Astrocyte of the spinal cord (primary cell): ENCODE data around the gene TUBA1A.
"Not testable (repeated sequence)": the region's sequence is repeated elsewhere in the genome, so short reads cannot be mapped to it uniquely, and the experiment has no call there.

Source experiments
- DNase-seq: peaks from one replicate; pipeline ENCODE4 v3.0.0; 2011; ENCODE audit warnings: low read depth, low spot score
- H3K4me3 ChIP-seq: 2 replicates; pipeline ENCODE4 v1.5.1; 2011; ENCODE audit warnings: low read depth, mild to moderate bottlenecking, low read length, moderate library complexity
- in situ Hi-C: cut with HindIII; loops from 2 replicates; pipeline ENCODE4 v1.10.0; 2017; ENCODE audit warnings: low sequenced_read_pairs
- TF ChIP-seq, protein P1 (sequence below): IDR thresholded peaks from 2 replicates; pipeline ENCODE4 v1.5.1; 2012; ENCODE audit warnings: low read depth, mild to moderate bottlenecking, low read length, inconsistent platforms

TUBA1A gene

GRCh38 chr12:49174218-49174617, 14.7 kb downstream of the TUBA1A start:
- no peak overlapping the region for H3K4me3 ChIP-seq
- in situ Hi-C loops, result no loop called here
- TF ChIP-seq, protein P1, sequence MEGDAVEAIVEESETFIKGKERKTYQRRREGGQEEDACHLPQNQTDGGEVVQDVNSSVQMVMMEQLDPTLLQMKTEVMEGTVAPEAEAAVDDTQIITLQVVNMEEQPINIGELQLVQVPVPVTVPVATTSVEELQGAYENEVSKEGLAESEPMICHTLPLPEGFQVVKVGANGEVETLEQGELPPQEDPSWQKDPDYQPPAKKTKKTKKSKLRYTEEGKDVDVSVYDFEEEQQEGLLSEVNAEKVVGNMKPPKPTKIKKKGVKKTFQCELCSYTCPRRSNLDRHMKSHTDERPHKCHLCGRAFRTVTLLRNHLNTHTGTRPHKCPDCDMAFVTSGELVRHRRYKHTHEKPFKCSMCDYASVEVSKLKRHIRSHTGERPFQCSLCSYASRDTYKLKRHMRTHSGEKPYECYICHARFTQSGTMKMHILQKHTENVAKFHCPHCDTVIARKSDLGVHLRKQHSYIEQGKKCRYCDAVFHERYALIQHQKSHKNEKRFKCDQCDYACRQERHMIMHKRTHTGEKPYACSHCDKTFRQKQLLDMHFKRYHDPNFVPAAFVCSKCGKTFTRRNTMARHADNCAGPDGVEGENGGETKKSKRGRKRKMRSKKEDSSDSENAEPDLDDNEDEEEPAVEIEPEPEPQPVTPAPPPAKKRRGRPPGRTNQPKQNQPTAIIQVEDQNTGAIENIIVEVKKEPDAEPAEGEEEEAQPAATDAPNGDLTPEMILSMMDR, result no peak
- DNase-seq, result no peak

DNA sequence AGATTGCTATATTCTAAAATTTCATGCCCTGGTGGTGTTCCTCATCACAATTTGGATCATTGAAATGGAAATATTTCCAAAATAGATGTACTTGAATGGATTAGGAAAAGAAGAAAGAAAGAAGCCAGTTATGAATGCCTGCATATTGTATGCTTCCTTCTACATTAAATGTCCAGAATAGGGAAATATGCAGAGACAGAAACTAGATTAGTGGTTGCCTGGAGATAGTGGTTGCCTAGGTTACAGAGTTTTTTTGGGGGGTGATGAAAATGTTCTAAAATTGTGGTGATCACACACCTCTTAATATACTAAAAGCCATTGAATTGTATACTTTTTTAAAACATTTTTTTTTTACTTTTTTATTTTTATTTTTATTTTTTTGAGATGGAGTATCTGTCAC, 18.0 kb downstream of the TUBA1A start:
- TF ChIP-seq, protein P1, result no peak
- no peak for DNase-seq
- H3K4me3 ChIP-seq, result no peak overlapping the region
- in situ Hi-C loops, result no loop called here

- H3K4me3 ChIP-seq, result no peak overlapping the region
- in situ Hi-C loops, result no loop called here
- TF ChIP-seq, protein P1, result no peak
- no peak for DNase-seq
Observed at GRCh38 chr12:49165114-49165513, 23.8 kb downstream of the TUBA1A start.

DNA sequence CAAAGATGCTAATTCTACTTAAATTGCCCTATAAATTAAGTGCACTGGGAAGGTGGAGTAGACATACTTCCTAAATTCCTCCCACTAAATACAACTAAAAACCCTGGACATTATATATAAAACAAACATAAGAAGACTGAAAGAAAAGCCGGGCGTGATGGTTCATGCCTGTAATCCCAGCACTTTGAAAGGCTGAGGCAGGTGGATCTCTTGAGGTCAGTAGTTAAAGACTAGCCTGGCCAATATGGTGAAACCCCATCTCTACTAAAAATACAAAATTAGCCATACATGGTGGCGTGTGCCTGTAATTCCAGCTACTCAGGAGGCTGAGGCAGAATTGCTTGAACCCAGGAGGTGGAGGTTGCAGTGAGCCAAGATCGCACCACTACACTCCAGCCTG, 27.0 kb downstream of the TUBA1A start:
- H3K4me3 ChIP-seq, DNase-seq, in situ Hi-C loops: not testable (repeated sequence)

DNA sequence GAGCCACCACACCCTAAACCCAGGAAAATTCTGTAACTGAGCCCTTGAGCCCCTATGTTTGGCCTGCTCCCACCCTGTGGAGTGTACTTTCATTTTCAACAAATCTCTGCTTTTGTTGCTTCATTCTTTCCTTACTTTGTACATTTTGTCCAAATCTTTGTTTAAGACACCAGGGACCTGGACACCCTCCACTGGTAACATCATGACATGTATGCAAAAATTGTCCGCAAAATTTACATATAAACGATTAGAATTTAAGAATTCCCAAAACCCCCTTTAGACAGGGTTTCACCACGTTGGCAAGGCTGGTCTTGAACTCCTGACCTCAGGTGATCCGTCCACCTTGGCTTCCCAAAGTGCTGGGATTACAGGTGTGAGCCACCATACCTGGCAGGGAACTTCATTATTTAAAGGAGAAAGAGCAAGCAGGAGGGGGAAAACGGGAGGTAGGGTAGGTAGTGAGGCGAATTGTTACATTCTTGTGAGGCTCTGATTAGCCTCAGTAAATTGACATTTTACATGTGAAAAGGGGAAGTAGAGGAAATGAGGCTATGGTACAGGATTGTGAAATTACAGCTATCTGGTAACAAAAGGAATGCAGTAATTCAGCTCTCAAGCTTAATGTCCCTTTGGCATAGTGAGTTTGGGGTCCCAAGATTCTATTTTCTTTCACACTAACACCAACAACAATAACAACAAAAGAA, 27.6 kb downstream of the TUBA1A start:
- in situ Hi-C loops, result no loop called here
- no peak for DNase-seq
- TF ChIP-seq, protein P1, result no peak
- H3K4me3 ChIP-seq, result no peak overlapping the region

DNA sequence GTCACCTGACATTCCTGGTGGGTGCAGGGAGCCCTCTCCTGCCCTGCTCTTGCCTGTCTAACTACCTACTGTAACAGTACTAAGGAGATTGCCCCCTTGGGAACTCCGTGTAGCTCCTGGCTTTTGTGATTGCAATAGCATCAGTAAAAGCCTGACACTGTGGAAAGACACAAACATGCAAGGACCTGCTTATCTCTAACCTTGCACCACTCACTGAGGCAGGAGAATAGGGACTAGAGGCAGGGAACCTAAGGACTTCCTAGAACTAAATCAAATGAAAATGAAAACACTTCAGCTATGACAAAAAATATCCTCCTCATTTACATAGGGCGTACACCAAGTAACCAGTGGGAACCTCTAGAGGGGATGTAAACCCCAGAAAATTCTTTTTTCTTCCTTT, 28.5 kb downstream of the TUBA1A start:
- in situ Hi-C loops, result no loop called here
- no peak overlapping the region for H3K4me3 ChIP-seq
- TF ChIP-seq, protein P1, result no peak
- no peak for DNase-seq

- TF ChIP-seq, protein P1, result no peak
- in situ Hi-C loops, result no loop called here
- no peak overlapping the region for H3K4me3 ChIP-seq
- DNase-seq, result no peak
Observed at GRCh38 chr12:49154221-49154620, 34.7 kb downstream of the TUBA1A start.
